SH-SY5Y (cell line): ENCODE measurements around the gene DIP2C.

Experiments
- GATA2 ChIP-seq: IDR thresholded peaks from 2 replicates; pipeline ENCODE4 v1.6.1; 2011; ENCODE audit warnings: mild to moderate bottlenecking, low read depth, low read length
- GATA3 ChIP-seq: IDR thresholded peaks from 2 replicates; pipeline ENCODE4 v1.6.1; 2011; ENCODE audit warnings: low read depth, mild to moderate bottlenecking, low read length, moderate library complexity

DNA sequence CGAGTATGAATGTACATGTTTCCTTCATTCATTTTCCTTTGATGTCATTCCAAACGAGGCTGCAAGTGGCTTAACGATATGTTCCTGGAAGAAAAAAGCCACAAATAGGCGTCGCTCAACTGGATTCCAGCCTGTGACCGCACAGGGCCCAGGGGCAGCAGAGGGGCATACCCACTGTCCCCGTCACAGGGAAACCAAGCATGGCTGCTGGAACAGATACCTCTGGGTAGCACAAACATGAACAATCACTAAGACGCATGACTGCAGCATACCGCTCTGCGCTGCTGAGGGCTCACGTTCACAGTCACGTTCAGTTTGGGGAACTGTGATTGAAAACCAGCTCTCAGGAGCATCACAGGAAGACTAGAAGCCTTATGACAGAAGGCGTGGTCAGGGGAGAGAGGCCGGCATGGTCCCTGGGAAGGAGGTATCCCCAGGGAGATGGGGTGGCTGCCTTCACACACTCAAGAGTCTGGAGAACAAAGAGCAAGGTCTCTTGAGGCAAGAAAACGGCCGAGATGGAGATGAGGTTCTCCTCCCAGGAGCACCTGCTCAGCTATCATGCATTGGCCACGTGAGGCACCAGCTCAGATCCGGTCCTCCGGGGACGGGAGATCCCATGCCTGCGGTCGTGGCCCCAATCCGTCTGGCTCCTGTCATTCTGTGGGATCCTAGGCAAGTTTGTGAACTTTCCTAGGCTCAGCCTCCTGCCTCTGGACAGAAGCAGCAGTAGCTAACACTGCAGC lies 213.6 kb downstream of the DIP2C start:
- TF ChIP-seq GATA3 (no peak), GATA2 (no peak)
